Astrocyte of the spinal cord (primary cell): ENCODE data around the gene ITGB8.

ENCODE experiments used
- DNase-seq: peaks from one replicate; pipeline ENCODE4 v3.0.0; 2011; ENCODE audit warnings: low read depth, low spot score
- H3K4me3 ChIP-seq: 2 replicates; pipeline ENCODE4 v1.5.1; 2011; ENCODE audit warnings: low read depth, mild to moderate bottlenecking, low read length, moderate library complexity
- in situ Hi-C: cut with HindIII; loops from 2 replicates; pipeline ENCODE4 v1.10.0; 2017; ENCODE audit warnings: low sequenced_read_pairs
- TF ChIP-seq, protein P1 (sequence below): IDR thresholded peaks from 2 replicates; pipeline ENCODE4 v1.5.1; 2012; ENCODE audit warnings: low read depth, mild to moderate bottlenecking, low read length, inconsistent platforms

ITGB8 gene

DNA sequence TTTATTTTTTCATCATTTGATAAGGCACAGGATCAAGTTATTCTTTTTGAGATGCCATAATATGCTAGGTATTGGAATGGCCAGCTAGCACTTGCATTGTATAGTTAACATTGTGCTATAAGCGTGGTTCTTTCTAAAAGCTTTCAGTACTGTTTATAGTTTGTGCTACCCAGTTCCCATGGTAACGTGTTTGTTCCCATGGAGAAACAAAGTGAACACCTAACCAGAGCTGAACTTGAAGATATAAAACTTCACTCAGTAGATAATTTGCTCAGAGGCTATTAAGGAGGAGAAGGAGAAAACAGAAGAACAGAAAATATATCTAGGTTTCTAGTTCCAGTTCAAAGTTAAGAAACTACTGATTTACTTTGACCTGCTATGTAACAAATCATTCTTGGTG lies 23.6 kb upstream of the ITGB8 start:
- TF ChIP-seq, protein P1, sequence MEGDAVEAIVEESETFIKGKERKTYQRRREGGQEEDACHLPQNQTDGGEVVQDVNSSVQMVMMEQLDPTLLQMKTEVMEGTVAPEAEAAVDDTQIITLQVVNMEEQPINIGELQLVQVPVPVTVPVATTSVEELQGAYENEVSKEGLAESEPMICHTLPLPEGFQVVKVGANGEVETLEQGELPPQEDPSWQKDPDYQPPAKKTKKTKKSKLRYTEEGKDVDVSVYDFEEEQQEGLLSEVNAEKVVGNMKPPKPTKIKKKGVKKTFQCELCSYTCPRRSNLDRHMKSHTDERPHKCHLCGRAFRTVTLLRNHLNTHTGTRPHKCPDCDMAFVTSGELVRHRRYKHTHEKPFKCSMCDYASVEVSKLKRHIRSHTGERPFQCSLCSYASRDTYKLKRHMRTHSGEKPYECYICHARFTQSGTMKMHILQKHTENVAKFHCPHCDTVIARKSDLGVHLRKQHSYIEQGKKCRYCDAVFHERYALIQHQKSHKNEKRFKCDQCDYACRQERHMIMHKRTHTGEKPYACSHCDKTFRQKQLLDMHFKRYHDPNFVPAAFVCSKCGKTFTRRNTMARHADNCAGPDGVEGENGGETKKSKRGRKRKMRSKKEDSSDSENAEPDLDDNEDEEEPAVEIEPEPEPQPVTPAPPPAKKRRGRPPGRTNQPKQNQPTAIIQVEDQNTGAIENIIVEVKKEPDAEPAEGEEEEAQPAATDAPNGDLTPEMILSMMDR: no peak
- in situ Hi-C loops: no loop called here
- no peak overlapping the region for H3K4me3 ChIP-seq
- peak; percentile 88 for DNase-seq

- TF ChIP-seq, protein P1: no peak
- peak; percentile 51 for DNase-seq
- H3K4me3 ChIP-seq: no peak overlapping the region
- in situ Hi-C loops: no loop called here
These were observed 22.8 kb upstream of the ITGB8 start for GRCh38 chr7:20307901-20308300.

GRCh38 chr7:20310301-20310700 lies 20.4 kb upstream of the ITGB8 start:
- in situ Hi-C loops: no loop called here
- TF ChIP-seq, protein P1: no peak
- H3K4me3 ChIP-seq: no peak overlapping the region
- no peak for DNase-seq

GRCh38 chr7:20310963-20311742 lies 19.5 kb upstream of the ITGB8 start:
- H3K4me3 ChIP-seq: no peak overlapping the region
- TF ChIP-seq, protein P1: peak; percentile 31
- DNase-seq: peak; percentile 79
- in situ Hi-C loops: no loop called here

GRCh38 chr7:20311743-20312042 lies 19.0 kb upstream of the ITGB8 start:
- no peak for DNase-seq
- in situ Hi-C loops: no loop called here
- TF ChIP-seq, protein P1: no peak
- no peak overlapping the region for H3K4me3 ChIP-seq

- H3K4me3 ChIP-seq: no peak overlapping the region
- TF ChIP-seq, protein P1: no peak
- in situ Hi-C loops: no loop called here
- no peak for DNase-seq
These were observed 18.1 kb upstream of the ITGB8 start for GRCh38 chr7:20312562-20312961.

GRCh38 chr7:20313626-20314025 lies 17.1 kb upstream of the ITGB8 start:
- TF ChIP-seq, protein P1: no peak
- in situ Hi-C loops: no loop called here

More at GRCh38 chr7:20313626-20314025, 17.1 kb upstream of the ITGB8 start:
- DNase-seq: no peak
- H3K4me3 ChIP-seq: no peak overlapping the region
